Measurements from ENCODE around the gene CERS6. TPM values are rescaled to one million over a fixed set of nuclear protein-coding genes. Genes with fewer than 3 reads are reported as not detected.

The CERS6 gene
- total RNA-seq, 1 experiment from 2014 or later, result 32.0 TPM

DNA sequence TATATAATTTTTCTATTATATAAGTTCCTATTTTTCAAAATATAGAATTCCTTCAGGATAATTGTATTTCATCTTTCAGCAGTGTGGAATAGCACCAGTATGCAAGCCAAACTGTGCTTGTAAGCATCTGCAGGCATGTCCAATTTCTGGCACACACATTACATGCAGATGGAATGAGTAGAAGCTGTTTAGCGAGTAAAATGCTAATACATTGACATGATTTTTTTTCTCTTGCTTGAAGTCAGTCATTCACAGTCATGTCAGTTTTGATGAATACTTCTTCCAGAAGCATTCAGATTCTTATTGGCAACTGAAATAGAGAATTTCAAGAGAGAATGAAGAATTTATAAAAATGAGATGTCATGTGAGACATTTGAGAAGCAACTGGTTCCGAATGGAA, 109.4 kb downstream of the CERS6 start:
- DNase-seq (ENCODE audit: low spot score), result no peak

DNA sequence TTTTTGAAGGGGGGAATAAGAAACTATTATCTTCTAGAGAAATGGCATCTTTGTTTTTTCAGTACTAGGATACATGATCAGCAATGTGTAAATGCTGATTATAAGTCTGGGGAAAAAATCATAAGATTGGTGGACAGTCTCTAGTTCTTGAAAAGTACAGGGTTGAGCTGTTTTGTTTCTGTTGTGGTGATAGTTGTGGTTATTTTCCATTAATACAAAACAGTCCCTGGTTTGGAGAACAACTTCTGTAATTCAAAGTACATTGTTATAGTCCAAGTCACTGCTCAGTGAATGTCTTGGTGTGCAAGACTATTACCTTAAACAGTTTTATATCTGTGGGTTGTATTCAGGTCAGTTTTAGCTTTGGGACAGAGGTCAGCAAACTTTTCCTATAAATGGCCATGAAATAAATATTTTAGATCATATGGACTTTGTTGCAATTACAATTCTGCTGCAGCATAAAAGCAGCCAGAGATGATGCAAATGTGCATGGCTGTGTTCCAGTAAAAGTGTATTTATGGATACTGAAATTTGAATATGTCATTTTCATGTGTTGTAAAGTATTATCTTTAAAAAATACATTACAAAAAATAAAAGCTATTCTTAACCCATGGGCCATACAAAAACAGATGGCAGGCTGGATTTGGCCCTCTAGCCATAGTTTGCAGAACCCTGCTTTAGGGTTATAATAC, 111.0 kb downstream of the CERS6 start:
- DNase-seq (ENCODE audit: low spot score), result no peak

DNA sequence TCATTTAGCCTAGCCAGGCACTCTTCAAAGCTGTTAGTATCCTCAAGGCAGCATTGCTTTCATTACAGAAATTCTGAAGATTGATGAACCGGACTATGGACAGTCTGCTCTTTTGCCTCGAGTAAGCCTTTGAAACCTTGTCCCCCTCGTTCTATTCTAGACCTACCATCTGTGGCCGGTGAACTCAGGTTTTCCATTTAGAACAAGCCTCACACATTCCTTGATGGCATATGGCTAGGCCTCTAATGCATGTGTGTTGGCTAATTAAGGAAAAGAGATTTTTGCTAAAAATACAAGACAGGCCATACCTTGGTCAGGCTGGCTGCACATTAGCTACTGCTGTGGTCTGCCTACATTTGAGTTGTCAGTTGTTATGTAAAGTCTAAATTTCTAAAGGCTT, 111.8 kb downstream of the CERS6 start:
- no peak for DNase-seq (ENCODE audit: low spot score)

DNA sequence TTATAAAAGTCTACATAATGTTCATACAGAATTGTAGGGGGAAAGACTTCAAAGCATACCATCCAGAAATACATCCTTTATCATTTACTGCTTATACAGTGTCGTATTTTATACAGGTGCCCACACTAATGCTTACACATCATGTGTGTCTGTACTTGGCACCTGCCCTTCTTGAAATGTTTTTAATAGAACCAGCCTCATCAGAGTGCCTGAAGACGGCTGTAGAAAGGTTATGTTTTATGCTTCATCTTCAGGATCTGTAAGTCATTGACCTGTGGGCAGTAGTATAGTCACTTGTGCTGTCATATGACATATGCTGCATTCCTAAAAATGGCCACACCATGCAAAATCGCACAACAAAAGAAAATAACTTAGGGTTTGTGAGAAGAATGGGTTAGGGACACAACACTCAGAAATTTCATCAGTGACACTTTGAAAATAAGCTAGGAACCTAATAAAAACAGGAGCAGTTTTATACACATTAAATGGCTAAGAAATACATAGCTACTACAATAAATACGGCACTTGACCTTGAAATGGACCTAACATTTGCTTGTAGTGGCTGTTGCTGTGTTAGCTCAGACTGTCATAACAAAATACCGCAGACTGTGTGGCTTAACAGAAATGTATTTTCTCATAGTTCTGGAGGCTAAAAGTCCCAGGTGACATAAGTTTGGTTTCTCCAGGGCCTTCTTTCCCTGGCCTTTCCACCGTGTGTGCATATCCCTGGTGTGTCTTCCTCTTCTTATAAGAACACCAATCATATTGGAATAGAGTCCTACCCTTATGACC, 112.6 kb downstream of the CERS6 start:
- DNase-seq (ENCODE audit: low spot score), result no peak

GRCh38 chr2:168571061-168571460, 115.0 kb downstream of the CERS6 start:
- no peak for DNase-seq (ENCODE audit: low spot score)

DNA sequence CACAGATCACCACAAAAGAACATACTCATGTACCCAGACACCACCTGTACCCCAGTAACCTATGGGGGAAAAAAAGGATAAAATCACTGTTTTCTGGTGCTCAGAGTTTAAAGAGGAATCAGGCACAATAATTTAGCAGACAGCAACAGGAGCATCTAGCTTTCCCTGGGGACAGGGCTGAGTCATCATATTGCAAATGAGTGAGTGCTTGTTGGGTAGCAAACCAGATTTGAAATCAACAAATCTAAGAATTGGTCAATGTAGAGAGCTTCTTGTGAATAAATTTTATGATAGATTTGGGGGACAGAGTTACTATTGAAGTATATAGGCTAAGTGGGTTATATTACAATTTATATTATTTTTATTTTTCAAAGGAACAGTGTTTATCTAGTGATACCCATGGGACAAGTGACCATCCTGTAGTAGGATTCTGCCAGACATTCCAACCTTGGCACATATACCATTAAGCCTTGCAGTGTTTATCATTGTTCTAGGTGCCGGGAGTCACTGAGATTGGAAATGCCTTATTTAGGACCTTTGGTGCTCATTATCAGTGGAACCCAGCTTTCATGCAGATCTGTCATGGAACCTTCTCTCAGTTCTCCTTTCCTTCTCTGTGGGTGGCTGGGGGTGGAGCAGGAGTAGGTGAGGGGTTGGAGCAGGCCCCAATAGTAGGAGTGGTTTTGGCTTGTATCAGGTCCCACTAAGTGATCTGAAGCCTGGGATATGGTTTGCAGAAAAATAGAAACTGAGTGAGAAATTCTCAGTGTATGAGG, 117.2 kb downstream of the CERS6 start:
- DNase-seq (ENCODE audit: low spot score), result no peak

GRCh38 chr2:168574856-168575630, 119.0 kb downstream of the CERS6 start:
- DNase-seq (ENCODE audit: low spot score), result no peak

- no peak for DNase-seq (ENCODE audit: low spot score)
Observed at GRCh38 chr2:168577885-168578284, 121.8 kb downstream of the CERS6 start.

- no peak for DNase-seq (ENCODE audit: low spot score)
Observed at GRCh38 chr2:168583064-168583709, 127.1 kb downstream of the CERS6 start.

DNA sequence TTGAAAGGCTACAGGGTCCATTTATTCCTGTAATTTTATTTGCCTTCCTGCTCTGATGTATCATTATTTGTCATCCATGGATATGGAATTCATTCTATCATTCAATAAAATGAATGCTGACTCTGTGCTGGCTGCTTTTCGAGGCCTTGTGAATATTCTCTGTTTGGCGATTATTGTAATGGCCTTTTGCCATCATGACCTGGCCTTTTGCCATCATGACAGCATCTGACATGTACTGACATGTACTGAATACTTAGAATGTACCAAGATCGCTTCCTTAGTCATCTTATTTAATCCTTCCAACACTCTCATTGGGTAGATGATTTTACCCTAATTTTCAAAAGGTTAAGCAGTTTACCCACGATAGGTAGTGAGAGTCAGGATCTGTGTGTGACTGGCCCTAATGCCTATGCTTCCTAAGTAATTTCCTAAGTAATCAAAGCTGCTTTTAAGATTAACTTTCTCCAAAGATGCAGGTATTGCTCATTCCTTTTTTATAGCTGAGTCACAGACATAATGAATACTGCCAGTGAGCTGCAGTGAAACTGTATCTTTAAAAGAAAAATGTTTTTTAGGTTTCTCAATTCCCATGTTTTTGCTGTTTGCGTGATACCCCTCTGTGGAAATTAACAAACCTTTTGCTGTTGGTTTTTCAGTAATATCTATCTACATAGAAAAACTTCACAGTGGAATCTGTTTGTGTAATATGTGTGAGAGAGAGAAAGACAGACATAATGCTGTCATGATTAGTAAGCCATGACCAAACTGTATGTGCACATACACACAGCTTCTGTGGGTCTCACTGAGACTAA, 127.8 kb downstream of the CERS6 start:
- DNase-seq (ENCODE audit: low spot score), result peak; percentile 19

DNA sequence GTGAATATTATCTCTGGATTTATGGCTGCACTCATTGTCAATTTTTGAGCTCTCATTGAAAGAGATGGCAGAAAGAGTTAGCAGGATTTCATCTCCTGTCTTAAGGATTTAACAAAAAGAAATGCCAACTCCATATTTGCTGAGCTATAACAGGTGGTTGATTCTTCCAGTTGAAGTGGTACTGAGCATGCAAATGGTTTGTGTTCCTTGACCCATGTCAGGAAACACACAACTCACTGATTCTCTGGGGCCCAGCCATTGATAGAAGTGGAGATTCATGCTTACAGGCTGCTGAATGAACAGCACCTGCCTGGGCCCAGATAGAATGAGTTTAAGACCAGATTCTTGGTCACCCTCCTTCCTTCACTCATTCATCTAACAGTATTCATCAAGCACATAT, 128.8 kb downstream of the CERS6 start:
- DNase-seq (ENCODE audit: low spot score), result no peak

- DNase-seq (ENCODE audit: low spot score), result no peak
Observed at GRCh38 chr2:168585700-168586099, 129.6 kb downstream of the CERS6 start.

DNA sequence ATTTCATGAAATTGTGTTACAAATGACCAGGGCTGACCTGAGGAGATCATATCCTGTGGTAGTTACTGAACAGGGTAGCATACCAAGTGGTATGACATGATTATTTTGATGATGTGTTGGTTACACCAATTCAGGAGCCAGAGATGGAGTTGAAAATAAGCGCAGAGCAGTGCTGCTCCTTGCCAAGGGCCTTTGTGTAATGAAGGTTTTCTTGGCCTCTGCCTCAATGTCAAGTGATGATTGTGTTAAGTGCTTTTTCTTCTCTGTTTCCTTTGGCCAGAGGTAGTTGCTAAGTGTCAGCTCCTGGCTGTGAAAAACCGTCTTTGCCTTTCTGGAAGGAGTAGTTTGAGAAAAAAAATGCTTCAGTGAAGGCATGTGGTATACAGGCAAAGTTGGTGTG, 131.2 kb downstream of the CERS6 start:
- no peak for DNase-seq (ENCODE audit: low spot score)

DNA sequence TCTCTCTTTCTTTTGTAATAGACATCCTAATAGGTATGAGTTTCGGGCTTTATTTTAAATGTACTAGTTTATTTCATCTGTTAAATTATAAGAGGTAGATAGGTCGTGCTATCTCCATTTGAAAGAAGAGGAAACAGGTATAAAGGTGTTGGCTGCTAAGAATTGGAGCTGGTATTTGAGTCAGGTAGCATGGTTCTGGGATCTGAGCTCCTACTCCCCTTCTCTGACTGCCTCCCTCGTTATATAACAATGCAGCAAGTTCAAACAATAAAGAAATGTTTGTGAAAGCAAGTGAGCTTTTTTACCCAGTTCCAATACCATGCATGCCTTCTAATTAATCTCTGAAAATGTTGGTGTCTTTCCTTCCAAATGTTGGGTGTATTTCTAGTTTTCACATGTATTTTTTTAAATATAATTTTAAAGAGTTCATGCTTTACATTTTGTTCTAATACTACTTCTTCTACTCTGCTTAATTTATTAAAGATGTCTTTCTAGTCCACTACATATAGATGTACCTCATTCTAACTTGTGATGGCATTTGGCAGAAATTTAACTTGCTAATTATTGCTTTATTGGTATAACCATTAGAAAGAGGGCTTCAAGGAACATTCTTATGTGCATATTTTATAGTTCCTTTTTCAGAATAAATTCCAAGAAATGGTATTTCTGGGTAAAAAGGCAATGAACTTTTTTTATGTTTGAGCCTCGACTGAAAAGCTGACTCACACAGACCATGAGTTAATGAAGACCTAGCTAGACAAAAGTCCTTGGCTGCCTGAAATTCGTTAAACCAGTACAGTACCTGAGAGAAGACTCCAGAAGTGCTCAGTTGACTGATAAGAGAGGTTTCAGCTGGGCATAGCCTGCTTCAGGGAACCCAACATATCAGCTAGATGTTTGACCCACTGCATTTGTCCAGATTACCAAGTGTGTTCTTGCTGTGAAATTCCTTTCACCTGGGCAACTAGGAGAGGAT, 133.5 kb downstream of the CERS6 start:
- no peak for DNase-seq (ENCODE audit: low spot score)

DNA sequence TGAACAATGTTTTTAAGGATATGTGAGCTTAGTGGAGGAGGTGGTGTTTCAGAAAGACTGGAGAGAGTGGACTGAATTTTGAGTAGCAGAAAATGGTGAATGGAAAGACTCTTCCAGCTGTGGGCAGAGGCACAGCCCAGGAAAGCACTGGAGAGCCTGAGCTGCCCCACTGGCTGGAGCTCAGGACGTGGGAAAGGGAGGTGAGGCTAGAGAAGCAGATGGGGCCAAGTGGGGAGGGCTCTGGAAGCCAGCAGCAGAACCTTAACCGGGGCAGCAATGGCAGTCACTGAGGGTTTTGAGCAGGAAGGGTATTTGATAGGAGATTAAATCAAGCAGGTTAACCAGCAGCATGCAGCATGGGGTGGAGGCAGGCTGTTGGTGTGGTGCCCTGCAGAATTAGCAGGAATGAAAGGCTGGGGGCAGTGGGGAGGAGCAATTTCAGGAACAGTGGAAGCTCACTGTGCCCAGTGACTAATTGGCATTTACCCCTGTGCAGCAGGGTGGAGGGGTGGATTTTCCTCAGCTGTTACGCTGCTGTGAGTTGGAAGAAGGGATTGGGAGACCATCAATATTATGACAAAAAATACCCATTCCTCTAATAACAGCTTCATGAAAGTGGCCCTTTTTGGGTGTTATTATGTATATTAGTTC, 136.2 kb downstream of the CERS6 start:
- no peak for DNase-seq (ENCODE audit: low spot score)

- DNase-seq (ENCODE audit: low spot score), result no peak
Observed at GRCh38 chr2:168593713-168594112, 137.6 kb downstream of the CERS6 start.

GRCh38 chr2:168594778-168595177, 138.7 kb downstream of the CERS6 start:
- no peak for DNase-seq (ENCODE audit: low spot score)

DNA sequence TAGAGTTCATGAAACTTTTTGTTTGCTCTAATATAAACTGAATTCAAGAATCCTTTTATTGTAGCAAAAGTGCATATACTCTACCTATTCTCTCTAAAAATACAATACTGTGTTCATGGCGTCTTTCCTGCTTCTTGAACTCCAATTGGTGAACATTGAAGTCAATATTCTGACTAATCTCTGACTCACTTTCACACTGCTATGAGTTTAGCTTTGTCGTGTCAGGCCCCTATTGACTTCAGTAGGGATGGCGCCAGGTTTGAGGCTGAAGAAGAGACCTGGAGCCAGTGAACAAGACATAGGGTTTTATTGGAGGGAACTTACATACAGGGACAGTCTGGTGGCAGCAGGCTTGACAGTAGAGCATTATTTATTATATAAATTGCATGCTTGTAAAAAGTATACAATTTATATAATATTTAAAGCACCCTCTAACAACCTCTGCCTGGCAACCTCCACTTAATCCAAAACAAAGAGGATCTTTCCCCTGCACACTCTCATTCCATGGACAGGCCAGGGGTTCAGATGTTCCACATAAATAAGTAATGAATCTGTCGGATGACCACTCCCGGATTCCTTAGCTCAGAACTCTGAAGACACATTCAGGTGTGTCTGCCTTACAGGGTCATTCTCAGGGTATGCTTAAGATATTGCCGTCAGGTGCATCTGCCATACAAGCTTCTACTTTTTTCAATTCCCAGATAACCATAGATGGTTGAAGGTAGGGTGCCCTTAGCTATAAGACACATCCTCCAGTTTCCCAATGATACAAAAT, 141.0 kb downstream of the CERS6 start:
- DNase-seq (ENCODE audit: low spot score), result no peak

All from HT-29 (cell line).